DND-41 (cell line): ENCODE measurements around the gene CTBP1.

Experiments used
- ATAC-seq: fragments of 200-7000 bp; cut with Tn5 transposase; 3 replicates; pipeline ENCODE4 v1.9.1; 2021; ENCODE audit warnings: low read depth; ENCODE audit not compliant: insufficient read depth
- DNase-seq: peaks from one replicate; pipeline ENCODE4 v3.0.0-alpha.2; 2020
- H2AFZ ChIP-seq: 2 replicates; pipeline ENCODE4 v1.6.0; 2012; ENCODE audit warnings: low read depth, low read length
- H3K27ac ChIP-seq: 2 replicates; pipeline ENCODE4 v1.5.1; 2012; ENCODE audit warnings: low read length, inconsistent platforms
- H3K27me3 ChIP-seq: fragments of 200-600 bp; sonication (generic); 2 replicates; pipeline ENCODE4 v1.6.0; 2012; ENCODE audit warnings: low read length, mild to moderate bottlenecking, inconsistent platforms; ENCODE audit not compliant: insufficient read depth, poor library complexity
- H3K36me3 ChIP-seq: 2 replicates; pipeline ENCODE4 v1.5.1; 2012; ENCODE audit warnings: low read length, inconsistent platforms; ENCODE audit not compliant: insufficient read depth
- H3K4me1 ChIP-seq: 2 replicates; pipeline ENCODE4 v1.5.1; 2012; ENCODE audit warnings: mild to moderate bottlenecking, low read length; ENCODE audit not compliant: insufficient read depth
- H3K4me2 ChIP-seq: 2 replicates; pipeline ENCODE4 v1.6.0; 2012; ENCODE audit warnings: mild to moderate bottlenecking, moderate library complexity, low read length, inconsistent platforms; ENCODE audit not compliant: insufficient read depth
- H3K4me3 ChIP-seq, 2 experiments: fragments of 200-600 bp in 1 of 2; shearing (Covaris generic) in 1 of 2; 2 replicates each; pipeline ENCODE4 v1.5.1; 2012 to 2016; ENCODE audit warnings: inconsistent platforms in 2 of 2, low read length in 2 of 2, mild to moderate bottlenecking in 2 of 2, low read depth in 1 of 2, moderate library complexity in 1 of 2
- H3K79me2 ChIP-seq: 2 replicates; pipeline ENCODE4 v1.6.0; 2012; ENCODE audit warnings: low read length, inconsistent platforms; ENCODE audit not compliant: insufficient read depth
- H3K9ac ChIP-seq: 2 replicates; pipeline ENCODE4 v1.6.0; 2012; ENCODE audit warnings: low read depth, mild to moderate bottlenecking, inconsistent platforms, low read length, moderate library complexity
- H3K9me3 ChIP-seq: 2 replicates; pipeline ENCODE4 v1.5.1; 2012; ENCODE audit warnings: low read length, moderate library complexity, mild to moderate bottlenecking, inconsistent platforms; ENCODE audit not compliant: insufficient read depth, severe bottlenecking
- H4K20me1 ChIP-seq: 2 replicates; pipeline ENCODE4 v1.6.0; 2012; ENCODE audit warnings: low read length; ENCODE audit not compliant: insufficient read depth
- EZH2 ChIP-seq: IDR thresholded peaks from 3 replicates; pipeline ENCODE4 v1.6.1; 2012; ENCODE audit warnings: borderline replicate concordance, low read depth, mild to moderate bottlenecking, moderate library complexity, low read length, inconsistent platforms; ENCODE audit not compliant: severe bottlenecking
- TF ChIP-seq, protein P1 (sequence below): IDR thresholded peaks from 2 replicates; pipeline ENCODE4 v1.5.1; 2012; ENCODE audit warnings: borderline replicate concordance, low read length, moderate library complexity, mild to moderate bottlenecking; ENCODE audit not compliant: poor library complexity, severe bottlenecking; ENCODE audit errors: extremely low read depth

CTBP1 gene

DNA sequence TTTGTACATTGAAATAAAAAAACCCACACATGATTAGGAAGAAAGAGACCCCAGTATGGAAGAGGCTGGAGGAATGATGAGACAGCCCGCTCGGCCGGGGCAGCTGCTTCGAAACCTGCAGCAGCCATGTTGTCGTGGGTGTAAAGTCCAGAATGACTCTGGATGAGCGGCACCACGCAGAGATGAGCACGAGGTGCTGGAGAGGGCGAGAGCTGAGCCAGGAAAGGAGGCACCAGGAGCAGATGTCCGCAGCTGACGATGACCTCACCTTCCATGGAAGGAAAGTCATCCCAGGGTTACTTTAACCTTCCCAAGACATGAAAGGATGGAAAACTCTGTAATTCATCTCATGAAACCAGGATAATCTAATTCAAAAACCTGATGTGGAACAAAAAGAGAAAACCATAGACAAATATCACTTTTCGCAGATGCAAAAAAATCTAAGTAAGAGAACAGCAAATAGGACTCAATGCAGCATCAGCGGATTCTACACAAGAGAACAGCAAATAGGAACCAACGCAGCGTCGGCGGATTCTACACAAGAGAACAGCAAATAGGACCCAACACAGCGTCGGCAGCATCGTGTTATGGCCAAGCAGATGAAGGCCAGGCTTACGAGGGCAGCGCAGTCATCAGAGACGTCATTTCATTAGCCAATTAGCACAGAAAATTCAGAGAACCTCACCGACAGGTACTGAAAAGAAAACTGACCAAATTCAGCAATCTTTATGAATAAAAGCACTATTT, 50.7 kb downstream of the CTBP1 start:
- Histone ChIP-seq H3K9me3 (no peaks in the 10 kb centered on the region), H3K36me3 (peaks cover 33% of the 10 kb centered on the region), H3K27ac (peak overlapping the region; percentile 46), H3K9ac (no peak overlapping the region), H4K20me1 (no peaks in the 10 kb centered on the region), H2AFZ (no peak overlapping the region), H3K4me3 (no peak overlapping the region), H3K79me2 (peaks cover 34% of the 10 kb centered on the region), H3K4me1 (peaks cover 49% of the 10 kb centered on the region), H3K4me2 (no peak overlapping the region), H3K27me3 (no peaks in the 10 kb centered on the region)
- DNase-seq (no peak), ATAC-seq (no peak)
- TF ChIP-seq EZH2, result no peak
- TF ChIP-seq, protein P1, sequence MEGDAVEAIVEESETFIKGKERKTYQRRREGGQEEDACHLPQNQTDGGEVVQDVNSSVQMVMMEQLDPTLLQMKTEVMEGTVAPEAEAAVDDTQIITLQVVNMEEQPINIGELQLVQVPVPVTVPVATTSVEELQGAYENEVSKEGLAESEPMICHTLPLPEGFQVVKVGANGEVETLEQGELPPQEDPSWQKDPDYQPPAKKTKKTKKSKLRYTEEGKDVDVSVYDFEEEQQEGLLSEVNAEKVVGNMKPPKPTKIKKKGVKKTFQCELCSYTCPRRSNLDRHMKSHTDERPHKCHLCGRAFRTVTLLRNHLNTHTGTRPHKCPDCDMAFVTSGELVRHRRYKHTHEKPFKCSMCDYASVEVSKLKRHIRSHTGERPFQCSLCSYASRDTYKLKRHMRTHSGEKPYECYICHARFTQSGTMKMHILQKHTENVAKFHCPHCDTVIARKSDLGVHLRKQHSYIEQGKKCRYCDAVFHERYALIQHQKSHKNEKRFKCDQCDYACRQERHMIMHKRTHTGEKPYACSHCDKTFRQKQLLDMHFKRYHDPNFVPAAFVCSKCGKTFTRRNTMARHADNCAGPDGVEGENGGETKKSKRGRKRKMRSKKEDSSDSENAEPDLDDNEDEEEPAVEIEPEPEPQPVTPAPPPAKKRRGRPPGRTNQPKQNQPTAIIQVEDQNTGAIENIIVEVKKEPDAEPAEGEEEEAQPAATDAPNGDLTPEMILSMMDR, result no peak

DNA sequence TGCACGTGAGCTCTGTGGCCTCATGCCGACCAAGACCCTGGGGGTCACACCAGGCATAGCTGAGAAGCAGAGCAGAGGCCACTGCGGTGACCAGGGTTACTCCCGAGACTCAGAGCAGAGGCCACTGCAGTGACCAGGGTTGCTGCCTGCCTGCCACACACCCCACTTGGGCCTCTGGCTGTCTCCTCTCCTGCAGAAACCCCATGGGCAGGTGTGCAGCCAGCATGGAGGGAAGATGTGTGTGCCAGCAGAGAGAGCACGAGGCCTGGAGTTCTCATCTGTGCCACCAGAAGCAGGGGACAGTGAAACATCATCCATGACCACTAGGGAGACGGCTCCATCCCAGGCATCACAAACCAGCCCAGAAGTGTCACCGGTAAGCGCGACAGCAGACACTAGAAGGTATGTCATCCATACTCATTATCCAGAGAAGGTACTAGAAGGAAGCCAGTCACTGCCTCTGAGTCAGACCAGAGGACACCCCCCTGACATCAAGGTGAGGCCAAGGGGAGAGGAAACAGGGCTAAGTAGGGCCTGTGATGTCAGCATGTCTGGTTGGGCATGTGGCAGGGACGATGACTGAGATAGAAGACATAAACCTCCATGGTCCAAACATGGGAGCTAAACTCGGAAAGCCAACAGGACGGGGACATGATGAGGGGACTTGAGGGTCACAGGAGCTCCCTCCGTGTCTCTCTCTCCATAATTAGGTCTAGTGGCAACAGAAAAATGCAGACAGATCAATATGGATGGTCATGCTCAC, 52.3 kb downstream of the CTBP1 start:
- Histone ChIP-seq H4K20me1 (no peaks in the 10 kb centered on the region), H3K4me2 (no peak overlapping the region), H3K36me3 (peaks cover 33% of the 10 kb centered on the region), H3K4me1 (peaks cover 33% of the 10 kb centered on the region), H3K27me3 (no peaks in the 10 kb centered on the region), H3K9me3 (no peaks in the 10 kb centered on the region), H3K9ac (no peak overlapping the region), H3K27ac (peak overlapping the region; percentile 39), H2AFZ (no peak overlapping the region), H3K4me3 (no peak overlapping the region), H3K79me2 (peaks cover 34% of the 10 kb centered on the region)
- TF ChIP-seq, protein P1, result no peak
- no peak for TF ChIP-seq EZH2
- ATAC-seq (no peak), DNase-seq (peak; percentile 0)

DNA sequence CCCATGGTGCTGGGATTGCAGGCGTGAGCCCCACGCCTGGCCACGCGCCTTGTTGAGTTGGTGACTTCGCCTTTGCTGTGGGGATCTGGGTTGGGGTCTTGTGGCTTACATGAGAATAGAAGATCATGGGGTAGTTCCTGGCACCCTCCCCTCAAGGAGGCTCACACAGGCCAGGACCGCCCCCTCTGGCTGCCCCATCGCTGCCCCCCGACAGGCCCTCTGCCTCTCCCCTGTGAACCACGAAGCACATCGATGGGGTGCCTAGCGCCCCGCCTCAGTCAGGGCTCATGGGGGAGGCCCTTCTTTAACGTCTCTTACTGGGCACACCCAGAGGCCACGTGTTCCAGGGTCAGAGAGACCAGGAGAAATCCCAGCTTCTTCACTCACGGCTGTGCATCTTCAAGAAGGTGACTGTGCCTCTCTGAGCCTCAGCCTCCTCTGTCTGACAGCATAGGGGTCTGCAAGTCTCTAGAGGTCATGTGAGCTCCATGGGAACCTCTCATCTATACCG, 53.0 kb downstream of the CTBP1 start:
- DNase-seq (peak; percentile 3), ATAC-seq (no peak)
- Histone ChIP-seq H3K9ac (no peak overlapping the region), H3K79me2 (peaks cover 33% of the 10 kb centered on the region), H3K4me3 (no peak overlapping the region), H2AFZ (no peak overlapping the region), H3K27ac (no peak overlapping the region), H3K4me1 (peaks cover 27% of the 10 kb centered on the region), H3K36me3 (peaks cover 33% of the 10 kb centered on the region), H3K4me2 (no peak overlapping the region), H3K27me3 (no peaks in the 10 kb centered on the region), H4K20me1 (no peaks in the 10 kb centered on the region), H3K9me3 (no peaks in the 10 kb centered on the region)
- no peak for TF ChIP-seq EZH2
- TF ChIP-seq, protein P1, result no peak
